Activated T-cell treated with anti-CD3 and anti-CD28 coated beads, Interleukin-2, amount 50 U/mL, for 1 hour (primary cell): ENCODE results near the gene SLC25A22.

Source experiments
- DNase-seq: peaks from one replicate; pipeline ENCODE4 v3.0.0-alpha.2; 2020

SLC25A22 gene

DNA sequence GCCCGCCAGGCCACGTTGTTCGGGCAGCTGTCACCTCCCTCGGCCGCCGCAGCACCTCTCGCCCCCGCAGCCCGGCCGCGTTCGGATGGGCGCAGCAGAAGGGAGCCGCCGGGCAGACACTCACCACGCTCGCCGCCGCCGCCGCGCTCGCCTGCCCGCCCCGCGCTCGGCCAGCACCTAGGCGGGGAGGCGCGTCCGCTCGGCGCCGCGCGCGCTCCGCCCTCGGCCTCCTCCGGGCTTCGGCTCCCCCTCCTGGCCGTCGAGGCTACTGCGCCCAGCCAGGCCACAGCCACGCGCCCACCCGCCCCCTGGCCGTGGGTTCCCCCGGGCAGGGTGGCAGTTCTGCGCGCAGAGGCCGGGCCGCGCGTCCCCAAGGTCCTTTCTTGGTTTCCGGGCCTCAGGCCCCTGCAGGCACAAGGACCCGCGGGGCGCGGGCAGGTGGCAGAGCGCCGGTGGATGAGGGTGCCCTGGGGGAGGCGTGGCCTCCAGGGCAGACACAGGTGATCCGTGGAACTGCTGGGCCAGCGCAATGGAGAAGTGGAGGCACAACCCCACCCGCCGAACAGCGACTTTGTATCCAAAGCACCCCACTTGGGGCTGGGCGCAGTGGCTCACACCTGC is at the start of gene SLC25A22:
TSS of gene SLC25A22 (minus strand) at position 189 of the 621 bp plus-strand sequence. CDS start 3,275 bp downstream, outside the sequence.
- peak; percentile 90 for DNase-seq

DNA sequence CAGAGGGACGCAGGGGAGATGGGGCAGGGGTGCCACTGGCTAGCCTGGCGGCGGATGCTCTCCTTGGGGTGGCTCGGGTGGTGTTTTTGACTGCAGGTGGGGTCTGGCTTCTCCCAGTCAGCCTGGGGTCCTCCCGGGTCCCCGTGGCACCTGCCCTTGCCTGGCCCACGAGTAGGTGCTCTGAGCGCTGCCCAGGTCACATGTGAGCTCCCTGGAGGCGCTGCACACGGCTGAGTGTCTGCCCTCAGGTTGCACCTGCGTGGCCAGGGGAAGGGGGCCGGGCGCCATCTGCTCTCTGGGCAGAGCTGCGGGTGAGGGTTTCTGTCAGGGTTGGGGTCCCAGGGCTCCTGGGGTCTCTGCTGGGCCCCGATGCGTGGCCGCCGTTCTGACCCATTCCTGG is 49.8 kb upstream of the SLC25A22 start:
- no peak for DNase-seq

DNA sequence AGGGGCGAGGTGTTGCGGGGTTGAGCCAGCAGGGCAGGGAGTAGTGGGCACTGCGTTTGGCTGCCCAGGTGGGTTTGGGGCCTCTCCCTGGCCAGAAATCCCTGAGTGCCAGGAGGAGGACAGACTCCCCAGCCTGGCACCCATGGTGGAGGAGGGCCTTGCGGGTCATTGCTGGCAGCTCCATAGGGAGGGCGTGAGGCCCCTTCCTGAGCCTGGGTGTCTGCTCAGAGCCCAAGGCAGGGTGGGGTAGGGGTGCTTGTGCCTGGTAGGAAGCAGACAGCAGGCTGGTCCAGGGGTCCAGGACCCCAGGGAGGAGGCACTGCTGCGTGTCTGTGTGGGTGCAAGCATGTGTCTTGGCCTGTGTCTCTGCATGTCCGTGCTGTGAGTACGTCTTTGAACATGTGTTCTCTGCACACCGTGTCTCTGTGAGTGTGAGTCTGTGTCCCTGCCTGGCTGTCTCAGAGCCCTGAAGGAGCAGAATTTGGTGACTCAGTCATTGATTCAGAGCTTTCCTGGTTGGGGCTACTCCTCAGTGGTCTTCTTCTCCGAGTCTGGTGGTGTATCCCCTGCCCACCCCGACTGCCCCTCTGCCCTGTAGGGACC is 48.5 kb upstream of the SLC25A22 start:
- DNase-seq = no peak

DNA sequence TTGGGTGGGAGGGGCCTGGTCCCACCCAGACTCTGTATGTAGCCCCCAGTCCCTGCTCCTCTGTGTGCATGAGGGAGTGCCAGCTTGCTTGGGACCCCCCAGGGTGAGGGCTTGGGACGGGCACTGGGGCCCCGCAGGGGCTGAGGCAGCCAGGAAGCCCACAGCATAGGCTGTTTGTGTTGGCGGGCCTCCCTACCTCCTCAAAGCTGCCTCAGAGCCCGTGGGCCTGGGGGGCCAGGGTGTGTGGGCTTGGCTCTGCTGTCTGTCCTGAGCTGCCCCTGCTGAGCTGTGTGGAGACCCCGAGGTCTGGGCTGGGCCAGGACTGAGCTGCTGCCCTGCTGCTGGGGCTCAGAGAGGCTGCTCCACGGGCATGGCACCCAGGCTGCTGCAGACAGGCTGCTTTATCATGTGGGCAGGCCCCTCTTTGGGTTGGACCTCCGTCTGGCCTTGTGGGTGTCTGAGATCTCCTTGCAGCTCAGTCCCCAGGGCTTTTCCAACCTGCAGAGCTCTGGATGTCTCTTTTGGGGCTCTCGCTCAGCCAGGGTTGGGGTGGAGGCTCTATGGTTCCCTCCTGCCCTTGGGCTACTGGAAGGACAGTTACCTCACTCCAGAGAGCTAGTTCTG is 47.9 kb upstream of the SLC25A22 start:
- DNase-seq = no peak

DNA sequence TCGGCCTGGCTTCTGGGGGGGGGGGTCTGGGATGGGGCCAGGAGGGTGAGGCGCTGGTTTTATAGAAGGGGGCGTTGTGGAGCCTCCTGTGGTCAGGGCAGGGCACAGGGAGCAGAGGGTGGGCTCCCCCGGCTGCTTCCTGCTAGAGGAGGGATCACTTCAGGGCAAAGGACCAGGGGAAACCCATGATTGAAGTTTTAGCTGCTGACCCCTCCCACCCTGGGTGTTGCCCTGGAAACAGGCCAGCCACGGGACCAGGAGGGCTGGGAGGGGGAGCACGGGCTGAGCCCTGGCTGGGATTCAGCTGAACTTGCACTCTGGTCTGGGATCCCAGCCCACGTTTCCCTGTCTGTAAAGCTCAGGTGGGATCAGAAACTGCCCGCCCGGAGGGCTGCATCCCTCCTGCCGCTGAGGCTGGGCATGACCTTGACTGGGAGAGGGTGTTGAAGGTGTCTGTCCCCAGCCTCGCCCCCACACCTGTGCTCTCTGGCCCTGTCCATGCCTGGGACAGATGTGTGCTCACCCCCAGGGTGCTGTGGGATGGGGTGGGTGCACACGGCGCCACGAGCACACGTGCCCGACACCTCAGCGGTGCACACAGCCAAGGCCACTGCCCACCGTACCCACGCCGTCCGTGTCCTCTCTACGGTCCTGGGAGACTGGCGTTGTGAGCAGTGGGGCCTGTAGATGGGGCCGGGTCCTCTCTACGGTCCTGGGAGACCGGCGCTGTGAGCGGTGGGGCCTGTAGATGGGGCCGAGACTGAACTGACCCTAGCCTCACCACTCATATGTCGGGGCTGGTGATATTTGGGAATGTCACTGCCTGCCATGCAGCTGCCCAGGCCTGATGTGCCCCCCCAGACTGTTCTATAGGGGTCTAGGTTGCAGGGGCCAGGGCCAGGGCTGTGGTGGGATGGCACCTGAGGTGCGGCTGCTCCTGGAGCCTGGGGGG is 46.9 kb upstream of the SLC25A22 start:
- no peak for DNase-seq

DNA sequence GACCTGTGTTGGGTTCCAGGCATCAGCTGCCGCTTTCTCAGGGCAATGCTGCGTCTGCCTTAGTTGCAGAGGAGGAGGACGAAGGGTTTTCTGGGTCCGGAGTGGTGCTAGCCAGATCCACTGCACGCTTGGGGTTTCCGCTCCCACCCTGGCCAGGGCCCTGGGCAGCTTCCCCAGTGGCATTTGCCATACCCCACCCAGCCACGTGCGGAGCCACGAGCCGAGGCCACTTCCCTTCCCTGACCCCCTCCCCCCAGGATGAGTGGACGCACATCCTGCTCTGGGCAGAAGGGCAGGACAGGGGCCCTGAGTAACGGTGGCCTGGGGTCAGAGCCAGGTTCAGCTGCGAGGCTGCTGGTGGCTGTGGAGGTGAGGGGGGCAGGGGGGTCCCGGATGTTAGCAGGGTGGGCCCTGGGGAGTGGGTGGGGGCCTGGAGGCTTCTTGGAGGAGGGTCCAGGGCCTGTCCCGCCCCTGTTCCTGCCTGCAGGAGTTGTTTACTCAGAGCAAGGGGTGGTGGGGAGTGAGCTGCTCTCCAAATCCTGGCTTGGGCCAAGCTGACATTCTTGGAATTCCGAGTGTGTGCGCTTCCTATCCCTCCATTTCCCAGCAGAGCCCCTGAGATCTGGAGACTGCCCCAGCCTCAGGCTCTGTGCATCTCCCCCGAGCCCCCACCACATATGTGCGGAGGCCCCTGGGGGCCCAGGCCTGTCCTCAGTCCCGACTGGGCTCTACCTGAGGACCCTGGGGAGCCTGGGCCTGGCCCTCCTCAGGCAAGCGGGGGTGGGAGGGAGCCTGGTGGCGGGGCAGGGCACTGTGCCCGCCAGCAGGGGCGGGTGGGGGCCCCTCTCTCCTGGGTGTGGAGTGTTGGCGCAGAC is 46.0 kb upstream of the SLC25A22 start:
- DNase-seq = no peak

DNA sequence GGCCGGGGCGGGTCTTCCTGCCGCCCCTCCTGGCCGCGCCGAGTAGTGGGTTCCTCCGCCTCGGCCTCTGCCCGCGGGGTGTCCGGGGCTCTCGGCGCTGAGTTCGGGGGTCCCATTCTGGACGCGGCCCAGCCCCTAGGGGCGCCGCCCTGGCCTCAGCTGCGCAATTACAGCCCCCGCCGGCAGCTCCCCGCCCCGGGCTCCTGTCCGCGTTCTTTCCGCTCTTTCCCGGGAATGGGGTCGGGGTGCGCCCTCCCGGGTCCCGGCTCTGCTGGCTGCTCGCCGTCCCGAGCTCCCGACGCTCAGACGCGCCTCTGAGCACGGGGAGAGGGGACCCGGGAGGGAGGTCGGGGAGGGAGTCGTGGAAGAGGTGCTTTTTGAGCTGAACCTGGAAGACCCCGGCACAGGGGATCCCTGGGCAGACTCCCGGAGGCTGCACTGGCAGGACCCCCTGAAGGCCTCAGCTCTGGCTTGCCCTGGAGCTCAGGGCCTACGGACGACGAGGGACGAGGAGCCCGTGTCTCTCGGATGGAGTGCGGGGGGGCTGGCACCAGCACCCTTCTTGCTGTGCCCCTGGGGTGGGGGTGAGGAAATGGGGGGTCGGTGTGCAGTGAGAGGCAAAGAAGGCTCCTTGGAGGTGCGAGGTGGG is 45.1 kb upstream of the SLC25A22 start:
- DNase-seq = no peak

DNA sequence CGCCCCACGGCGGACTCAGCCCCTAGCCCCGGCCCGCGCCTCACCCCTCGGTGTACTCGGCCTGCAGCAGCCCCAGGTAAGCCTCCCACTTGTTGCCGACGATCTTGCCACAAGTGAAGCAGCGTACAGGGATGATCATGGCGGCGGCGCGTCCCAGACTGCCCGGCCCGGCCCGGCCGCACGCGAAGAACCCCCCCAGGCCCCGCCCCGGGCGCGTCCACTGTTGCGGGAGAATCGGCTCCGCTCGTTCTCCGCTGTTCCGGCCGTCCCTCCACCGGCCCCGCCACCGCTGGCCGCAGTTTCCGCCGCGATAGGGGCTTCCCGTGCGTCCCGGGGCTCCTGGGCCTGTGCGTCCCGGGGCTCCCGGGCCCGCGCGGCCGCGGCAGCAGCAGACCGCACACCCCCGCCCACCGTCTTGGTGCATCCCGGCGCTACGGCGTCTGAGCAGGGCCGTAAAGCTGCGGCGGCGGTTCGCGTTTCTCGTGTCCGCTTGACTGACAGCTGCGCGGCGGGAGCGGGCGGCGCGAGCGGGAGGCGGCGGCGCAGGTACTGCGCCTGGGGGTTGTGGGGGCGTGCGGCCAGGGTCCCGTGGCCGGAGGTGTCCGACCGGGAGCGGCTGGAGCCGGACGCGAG is 44.4 kb upstream of the SLC25A22 start, which contains the start of the genes POLR2L and TSPAN4:
TSS of gene POLR2L (minus strand) at position 160 of the 633 bp plus-strand sequence. CDS start at position 139, 21 bp downstream.
TSS of gene TSPAN4 (plus strand) at position 483 of the 633 bp plus-strand sequence. CDS start 7,453 bp downstream, outside the sequence.
- peak; percentile 92 for DNase-seq

DNA sequence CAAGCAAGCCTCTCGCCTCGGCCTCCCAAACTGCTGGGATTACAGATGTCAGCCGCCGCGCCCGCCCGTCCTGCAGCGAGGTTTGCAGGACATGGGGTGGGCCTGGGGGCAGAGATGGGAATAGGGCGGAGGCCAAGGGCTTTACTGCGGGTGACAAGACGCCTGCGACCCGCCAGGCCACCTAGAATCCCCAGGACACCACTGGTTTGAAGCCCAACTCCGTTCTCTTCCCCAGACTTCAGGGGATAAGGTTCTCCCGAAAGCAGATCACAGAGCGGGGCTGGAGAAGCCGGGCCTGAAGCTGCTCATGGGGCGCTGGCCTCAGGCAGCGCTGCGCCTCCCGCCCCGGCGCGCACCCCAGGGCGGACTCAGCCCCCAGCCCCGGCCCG is 43.9 kb upstream of the SLC25A22 start:
- DNase-seq = no peak

DNA sequence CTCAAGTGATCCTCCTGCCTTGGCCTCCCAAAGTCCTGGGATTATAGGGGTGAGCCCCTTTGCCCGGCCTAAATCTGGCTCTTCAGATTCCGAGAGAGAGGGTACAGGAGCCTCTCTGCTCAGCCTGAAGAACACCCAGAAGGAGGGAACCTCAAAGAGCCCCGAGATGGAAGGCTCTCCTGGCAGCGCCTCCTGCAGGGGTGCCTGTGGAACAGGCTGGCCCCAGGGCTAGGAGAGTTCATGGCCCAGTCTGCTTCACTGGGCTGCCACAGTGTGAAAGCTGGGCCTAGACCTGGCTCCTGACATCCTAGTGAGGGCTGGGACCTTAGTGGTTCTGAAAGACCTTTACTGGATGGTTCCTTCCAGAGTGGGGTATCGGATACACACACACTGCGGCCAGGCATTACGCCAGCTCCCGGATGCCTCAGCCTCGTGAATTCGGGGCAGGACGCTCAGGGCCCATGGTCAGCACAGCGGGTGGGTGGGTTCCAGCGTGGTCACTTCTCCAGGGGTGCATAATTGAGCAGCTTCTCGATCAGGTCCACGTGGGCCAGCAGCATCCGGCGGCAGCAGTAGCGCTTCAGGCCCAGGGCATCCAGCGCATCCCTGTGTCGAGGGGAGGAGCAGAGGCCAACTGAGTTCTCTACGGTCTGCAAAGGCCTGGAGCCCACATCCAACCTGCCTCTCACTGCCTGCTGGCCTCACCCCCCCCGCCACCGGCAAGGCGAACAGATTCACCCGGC is 42.0 kb upstream of the SLC25A22 start:
- DNase-seq = no peak

DNA sequence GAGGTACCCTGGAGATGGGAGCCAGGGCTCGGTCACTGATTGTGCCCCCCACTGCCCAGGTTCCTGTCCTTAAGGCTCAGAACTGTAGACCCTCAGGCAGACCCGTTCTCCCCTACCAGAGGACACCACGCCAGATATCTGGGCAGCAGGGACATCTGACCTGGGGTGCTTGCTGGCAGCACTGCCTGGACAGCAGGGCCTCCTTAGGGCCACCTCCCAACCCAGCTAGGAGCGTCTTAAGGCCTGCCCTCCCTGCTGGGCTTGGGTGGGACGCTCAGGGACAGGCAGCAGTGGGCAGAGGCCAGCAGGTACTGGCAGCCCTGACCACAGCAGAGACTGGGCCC is 41.2 kb upstream of the SLC25A22 start:
- no peak for DNase-seq

DNA sequence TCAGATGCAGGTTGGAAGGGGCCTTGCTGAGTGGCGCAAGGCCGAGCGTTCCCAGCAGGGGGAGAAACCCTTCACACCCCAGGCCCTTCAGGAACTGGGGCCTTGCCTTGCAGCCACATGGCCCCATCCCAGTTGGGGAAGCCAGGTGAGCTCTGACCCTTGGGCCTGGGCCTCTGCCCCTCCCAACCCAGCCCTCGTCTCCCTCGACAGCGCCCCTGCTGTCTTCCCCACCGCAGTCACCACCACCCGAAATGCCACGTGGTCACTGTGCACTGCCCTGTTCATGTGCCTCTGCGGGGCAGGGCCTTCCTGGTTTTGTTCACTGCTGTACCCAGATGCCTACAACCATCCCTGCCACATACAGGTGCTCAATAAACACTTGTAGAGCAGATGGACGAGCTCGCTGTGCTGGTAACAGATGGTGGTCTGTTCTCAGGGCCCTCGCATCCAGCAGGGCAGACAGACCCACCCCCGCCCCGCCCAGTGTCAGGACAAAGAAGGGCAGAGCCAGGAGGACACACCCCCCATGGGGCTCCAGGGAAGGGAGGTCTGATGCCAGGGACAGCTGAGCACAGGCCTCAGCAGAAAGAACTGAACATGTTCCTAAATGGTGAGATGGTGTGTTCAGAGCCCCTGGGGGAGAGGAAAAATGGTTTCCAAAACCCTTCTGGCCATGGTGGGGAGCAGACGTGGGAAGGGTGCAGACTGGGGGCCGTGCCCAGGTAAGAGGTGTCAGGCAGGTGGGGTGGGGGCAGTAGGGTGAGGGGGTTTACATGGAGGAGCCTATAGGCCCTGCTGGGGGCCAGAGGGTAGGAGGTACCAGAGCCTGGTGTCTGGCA is 40.6 kb upstream of the SLC25A22 start:
- DNase-seq = no peak

DNA sequence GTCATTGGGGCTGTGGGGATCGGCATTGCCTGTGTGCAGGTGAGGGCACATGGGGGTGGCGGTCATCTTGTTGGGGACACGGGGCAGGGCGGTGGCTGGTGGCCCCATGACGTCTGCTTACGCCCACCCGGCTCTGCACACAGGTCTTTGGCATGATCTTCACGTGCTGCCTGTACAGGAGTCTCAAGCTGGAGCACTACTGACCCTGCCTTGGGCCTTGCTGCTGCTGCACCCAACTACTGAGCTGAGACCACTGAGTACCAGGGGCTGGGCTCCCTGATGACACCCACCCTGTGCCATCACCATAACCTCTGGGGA is 39.9 kb upstream of the SLC25A22 start:
- DNase-seq = no peak

DNA sequence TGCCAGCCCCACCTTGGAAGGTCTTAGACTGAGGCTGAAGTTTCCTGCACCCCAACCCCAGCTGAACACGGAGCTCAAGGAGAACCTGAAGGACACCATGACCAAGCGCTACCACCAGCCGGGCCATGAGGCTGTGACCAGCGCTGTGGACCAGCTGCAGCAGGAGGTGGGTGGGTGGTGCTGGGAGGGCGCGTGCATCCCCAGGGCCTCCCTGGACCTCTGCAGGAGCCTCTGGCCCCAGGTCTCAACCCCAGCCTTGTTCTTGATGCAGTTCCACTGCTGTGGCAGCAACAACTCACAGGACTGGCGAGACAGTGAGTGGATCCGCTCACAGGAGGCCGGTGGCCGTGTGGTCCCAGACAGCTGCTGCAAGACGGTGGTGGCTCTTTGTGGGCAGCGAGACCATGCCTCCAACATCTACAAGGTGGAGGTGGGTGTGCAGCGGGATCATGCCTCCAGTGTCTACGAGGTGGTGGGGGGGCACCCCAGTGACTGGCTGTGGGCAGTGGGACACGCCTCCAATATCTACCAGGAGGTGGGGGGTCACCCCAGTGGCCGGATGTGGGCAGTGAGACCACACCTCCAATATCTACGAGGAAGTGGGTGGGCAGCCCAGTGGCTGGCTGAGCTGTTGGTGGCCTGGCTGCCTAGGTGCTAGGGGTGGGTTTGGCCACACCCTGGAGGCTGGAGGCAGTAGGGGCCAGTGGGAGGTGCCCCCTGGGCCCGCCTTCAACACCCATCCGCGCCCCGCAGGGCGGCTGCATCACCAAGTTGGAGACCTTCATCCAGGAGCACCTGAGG is 39.3 kb upstream of the SLC25A22 start:
- no peak for DNase-seq

DNA sequence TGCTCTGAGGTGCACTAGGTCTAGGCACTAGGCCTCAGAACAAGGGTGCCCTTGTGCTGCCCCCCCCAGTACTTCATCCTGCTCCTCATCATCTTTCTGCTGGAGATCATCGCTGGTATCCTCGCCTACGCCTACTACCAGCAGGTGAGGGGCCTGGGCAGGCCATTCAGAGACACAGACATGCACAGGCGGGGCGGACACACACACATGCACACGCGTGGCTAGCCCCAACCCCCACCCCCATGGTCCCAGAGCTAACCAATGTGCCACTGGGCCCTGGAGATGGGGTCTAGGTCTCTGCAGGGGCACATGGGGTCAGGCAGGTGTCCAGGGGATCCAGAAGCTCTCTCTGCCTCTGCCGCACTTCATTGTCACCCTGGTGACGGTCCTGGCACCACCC is 38.6 kb upstream of the SLC25A22 start:
- DNase-seq = no peak

DNA sequence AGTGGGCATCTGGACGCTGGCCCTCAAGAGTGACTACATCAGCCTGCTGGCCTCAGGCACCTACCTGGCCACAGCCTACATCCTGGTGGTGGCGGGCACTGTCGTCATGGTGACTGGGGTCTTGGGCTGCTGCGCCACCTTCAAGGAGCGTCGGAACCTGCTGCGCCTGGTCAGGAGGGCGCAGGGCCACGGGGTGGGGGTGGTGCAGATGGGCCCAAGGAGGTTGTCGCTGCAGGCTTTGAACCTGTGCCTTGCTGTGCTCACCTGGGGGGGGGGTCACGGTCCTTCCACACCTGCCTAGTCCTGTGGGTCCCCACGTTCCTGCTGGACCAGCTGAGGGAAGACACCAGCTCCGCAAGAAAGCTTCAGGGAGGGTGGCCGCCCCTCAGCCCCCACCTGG is 38.2 kb upstream of the SLC25A22 start:
- no peak for DNase-seq

DNA sequence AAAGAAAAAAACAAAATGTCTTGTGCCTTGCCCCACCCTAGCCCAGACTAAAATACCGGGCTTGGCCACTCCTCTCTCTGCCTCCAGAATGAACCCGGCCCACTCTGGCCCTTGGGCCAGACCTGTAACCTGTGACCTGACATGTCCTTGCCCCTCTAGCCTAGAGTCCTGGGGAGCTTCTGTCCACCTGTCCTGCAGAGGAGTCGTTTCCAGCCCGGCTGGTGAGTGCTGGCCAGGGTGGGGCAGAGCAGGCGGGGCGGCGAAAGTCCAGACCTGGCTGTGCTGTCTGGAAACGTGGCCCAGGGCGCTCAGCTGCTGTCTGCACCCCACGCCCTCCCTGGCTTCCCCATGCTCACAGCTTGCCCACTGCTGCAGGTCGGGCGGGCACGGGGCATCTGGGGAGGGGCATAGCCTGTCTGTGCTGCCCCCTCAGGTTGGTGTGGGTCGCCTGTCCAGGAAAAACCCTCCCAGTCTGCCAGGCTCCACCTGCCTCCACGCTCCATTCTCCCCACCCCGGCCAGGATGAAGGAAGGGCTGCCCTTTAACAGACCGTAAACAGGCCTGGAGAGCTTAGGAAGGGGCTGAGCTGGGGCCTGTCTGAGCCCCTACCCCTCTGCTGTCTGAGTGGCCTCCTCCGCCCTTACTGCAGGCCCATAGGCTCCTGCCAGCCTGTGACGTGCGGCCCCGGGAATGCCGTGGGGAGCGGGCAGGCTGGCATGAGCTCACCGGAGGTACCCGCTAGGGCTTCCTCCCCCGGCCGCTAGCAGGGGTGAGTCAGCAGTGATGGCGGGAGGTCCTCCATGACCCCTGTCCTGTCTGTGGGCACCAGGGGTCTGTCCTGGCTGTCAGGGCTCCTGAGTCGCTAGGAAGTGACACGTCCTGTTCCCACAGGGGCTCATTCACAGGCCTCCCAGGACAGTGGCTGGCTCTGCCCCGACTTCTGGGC is 36.6 kb upstream of the SLC25A22 start:
- DNase-seq = peak; percentile 31
